Measurements from ENCODE around the gene E2F6.

DNA sequence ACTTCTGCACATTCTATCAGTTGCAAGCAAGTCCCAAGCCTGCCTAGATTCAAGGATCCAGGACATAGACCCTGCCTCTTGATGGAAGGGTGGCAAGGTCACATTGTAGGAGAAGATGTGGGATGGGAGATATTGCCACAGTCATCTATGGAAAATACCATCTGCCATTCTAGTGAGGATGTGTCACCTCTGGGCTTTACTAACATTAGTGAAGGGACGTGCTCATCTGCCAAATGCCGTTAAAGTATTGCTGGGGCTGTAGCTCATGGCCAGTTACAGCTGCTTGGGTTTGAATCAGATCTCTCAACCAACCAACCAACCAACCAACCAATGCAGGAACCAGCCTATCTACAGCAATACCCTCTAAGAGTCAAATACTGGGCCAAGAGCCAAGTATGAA is 49.0 kb downstream of the E2F6 start:
- TF ChIP-seq KDM4B (IDR thresholded peaks at IDR 0.05; ENCODE audit: borderline replicate concordance in 2 of 2, low read depth in 1 of 2) (no peak), SP1 (CRISPR knock-in tag; IDR thresholded peaks at IDR 0.05) (no peak), HNRNPK (IDR thresholded peaks at IDR 0.05; ENCODE audit: low read depth, low read length, poor library complexity, severe bottlenecking) (no peak), ZNF507 (tag; conservative IDR thresholded peaks at IDR 0.05) (no peak), RAD21 (CRISPR knock-in tag; conservative IDR thresholded peaks at IDR 0.05 in 1 of 2, IDR thresholded peaks at IDR 0.05 in 1 of 2) (no peak), POLR2AphosphoS5 (IDR thresholded peaks at IDR 0.05; ENCODE audit: control insufficient read depth, insufficient read depth, low read depth, low read length) (no peak)
- TF ChIP-seq, protein P1, sequence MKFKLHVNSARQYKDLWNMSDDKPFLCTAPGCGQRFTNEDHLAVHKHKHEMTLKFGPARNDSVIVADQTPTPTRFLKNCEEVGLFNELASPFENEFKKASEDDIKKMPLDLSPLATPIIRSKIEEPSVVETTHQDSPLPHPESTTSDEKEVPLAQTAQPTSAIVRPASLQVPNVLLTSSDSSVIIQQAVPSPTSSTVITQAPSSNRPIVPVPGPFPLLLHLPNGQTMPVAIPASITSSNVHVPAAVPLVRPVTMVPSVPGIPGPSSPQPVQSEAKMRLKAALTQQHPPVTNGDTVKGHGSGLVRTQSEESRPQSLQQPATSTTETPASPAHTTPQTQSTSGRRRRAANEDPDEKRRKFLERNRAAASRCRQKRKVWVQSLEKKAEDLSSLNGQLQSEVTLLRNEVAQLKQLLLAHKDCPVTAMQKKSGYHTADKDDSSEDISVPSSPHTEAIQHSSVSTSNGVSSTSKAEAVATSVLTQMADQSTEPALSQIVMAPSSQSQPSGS (CRISPR knock-in tag; IDR thresholded peaks at IDR 0.05) = no peak
- TF ChIP-seq, protein P2, sequence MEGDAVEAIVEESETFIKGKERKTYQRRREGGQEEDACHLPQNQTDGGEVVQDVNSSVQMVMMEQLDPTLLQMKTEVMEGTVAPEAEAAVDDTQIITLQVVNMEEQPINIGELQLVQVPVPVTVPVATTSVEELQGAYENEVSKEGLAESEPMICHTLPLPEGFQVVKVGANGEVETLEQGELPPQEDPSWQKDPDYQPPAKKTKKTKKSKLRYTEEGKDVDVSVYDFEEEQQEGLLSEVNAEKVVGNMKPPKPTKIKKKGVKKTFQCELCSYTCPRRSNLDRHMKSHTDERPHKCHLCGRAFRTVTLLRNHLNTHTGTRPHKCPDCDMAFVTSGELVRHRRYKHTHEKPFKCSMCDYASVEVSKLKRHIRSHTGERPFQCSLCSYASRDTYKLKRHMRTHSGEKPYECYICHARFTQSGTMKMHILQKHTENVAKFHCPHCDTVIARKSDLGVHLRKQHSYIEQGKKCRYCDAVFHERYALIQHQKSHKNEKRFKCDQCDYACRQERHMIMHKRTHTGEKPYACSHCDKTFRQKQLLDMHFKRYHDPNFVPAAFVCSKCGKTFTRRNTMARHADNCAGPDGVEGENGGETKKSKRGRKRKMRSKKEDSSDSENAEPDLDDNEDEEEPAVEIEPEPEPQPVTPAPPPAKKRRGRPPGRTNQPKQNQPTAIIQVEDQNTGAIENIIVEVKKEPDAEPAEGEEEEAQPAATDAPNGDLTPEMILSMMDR (IDR thresholded peaks at IDR 0.05 in 2 of 3, conservative IDR thresholded peaks at IDR 0.05 in 1 of 3; ENCODE audit: insufficient read depth in 2 of 3, low read depth in 1 of 3, low read length in 3 of 3) = no peak
- TF ChIP-seq, protein P3, sequence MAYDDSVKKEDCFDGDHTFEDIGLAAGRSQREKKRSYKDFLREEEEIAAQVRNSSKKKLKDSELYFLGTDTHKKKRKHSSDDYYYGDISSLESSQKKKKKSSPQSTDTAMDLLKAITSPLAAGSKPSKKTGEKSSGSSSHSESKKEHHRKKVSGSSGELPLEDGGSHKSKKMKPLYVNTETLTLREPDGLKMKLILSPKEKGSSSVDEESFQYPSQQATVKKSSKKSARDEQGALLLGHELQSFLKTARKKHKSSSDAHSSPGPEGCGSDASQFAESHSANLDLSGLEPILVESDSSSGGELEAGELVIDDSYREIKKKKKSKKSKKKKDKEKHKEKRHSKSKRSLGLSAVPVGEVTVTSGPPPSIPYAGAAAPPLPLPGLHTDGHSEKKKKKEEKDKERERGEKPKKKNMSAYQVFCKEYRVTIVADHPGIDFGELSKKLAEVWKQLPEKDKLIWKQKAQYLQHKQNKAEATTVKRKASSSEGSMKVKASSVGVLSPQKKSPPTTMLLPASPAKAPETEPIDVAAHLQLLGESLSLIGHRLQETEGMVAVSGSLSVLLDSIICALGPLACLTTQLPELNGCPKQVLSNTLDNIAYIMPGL (CRISPR knock-in tag; IDR thresholded peaks at IDR 0.05) = no peak
- TF ChIP-seq, protein P4, sequence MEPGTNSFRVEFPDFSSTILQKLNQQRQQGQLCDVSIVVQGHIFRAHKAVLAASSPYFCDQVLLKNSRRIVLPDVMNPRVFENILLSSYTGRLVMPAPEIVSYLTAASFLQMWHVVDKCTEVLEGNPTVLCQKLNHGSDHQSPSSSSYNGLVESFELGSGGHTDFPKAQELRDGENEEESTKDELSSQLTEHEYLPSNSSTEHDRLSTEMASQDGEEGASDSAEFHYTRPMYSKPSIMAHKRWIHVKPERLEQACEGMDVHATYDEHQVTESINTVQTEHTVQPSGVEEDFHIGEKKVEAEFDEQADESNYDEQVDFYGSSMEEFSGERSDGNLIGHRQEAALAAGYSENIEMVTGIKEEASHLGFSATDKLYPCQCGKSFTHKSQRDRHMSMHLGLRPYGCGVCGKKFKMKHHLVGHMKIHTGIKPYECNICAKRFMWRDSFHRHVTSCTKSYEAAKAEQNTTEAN (CRISPR knock-in tag; IDR thresholded peaks at IDR 0.05) = no peak

All from K562 (cell line).